Endothelial cell of umbilical vein (primary cell): ENCODE measurements around the gene SLC1A6. TPM values are rescaled to one million over a fixed set of nuclear protein-coding genes. Genes with fewer than 3 reads are reported as not detected.

Experiments used
- BruUV-seq: library from RNA; stranded (reverse); fragments of 400-500 nt; replicated peaks from 2 replicates; lab custom pipeline; 2021; lab: Mats Ljungman, UMichigan
- CTCF ChIA-PET: fragments of 300-600, 350-600 bp; sonication (Branson Sonifier 250); formaldehyde crosslinking; loops from one replicate; lab custom pipeline; 2021; ENCODE audit warnings: antibody characterized with exemption, inconsistent platforms; lab: Charles Lee
- POLR2A ChIA-PET: fragments of 300-600, 350-600 bp; sonication (Branson Sonifier 250); formaldehyde crosslinking; loops from one replicate; lab custom pipeline; 2021; ENCODE audit warnings: antibody characterized with exemption, inconsistent platforms; lab: Charles Lee
- DNase-seq: peaks from one replicate; pipeline ENCODE4 v3.0.0-alpha.2; 2011; ENCODE audit warnings: low read depth, low spot score
- FAIRE-seq: peaks from 2 replicates; lab custom pipeline; 2011; peaks lifted over from hg19 to GRCh38; lab: Jason Lieb, UNC
- H2AFZ ChIP-seq: 2 replicates; pipeline ENCODE4 v1.6.0; 2012; ENCODE audit warnings: low read depth, low read length, control low read depth, inconsistent platforms
- H3K27ac ChIP-seq: 2 replicates; pipeline ENCODE4 v1.5.1; 2011; ENCODE audit warnings: low read depth, mild to moderate bottlenecking, control low read depth, low read length, moderate library complexity; ENCODE audit not compliant: insufficient read depth
- H3K27me3 ChIP-seq, 2 experiments: 2 replicates each; pipeline versions ENCODE4 v1.6.0 to v1.6.1; 2011; ENCODE audit warnings: low read length in 2 of 2, mixed read lengths in 1 of 2; ENCODE audit not compliant: control insufficient read depth in 2 of 2, insufficient read depth in 2 of 2
- H3K36me3 ChIP-seq, 2 experiments: 2 replicates in 1 of 2; 3 replicates in 1 of 2; pipeline ENCODE4 v1.5.1; 2011; ENCODE audit warnings: low read length in 2 of 2, mild to moderate bottlenecking in 1 of 2, moderate library complexity in 1 of 2; ENCODE audit not compliant: control insufficient read depth in 2 of 2, insufficient read depth in 2 of 2; ENCODE audit errors: extremely low read depth in 1 of 2
- H3K4me1 ChIP-seq: 3 replicates; pipeline ENCODE4 v1.5.1; 2011; ENCODE audit warnings: mild to moderate bottlenecking, low read length; ENCODE audit not compliant: control insufficient read depth, insufficient read depth; ENCODE audit errors: extremely low read depth
- H3K4me2 ChIP-seq: 2 replicates; pipeline ENCODE4 v1.6.1; 2011; ENCODE audit warnings: low read length, control low read depth, mixed read lengths; ENCODE audit not compliant: insufficient read depth
- H3K4me3 ChIP-seq, 3 experiments: fragments of 200-600 bp in 1 of 3; sonication (generic), shearing (Covaris generic) in 1 of 3; replicated peaks in 1 of 3; 2 replicates each; pipeline ENCODE4 v1.5.1; 2011 to 2016; ENCODE audit warnings: control low read depth in 3 of 3, low read length in 3 of 3, mild to moderate bottlenecking in 2 of 3, inconsistent platforms in 1 of 3, low read depth in 1 of 3, moderate library complexity in 1 of 3; ENCODE audit not compliant: insufficient read depth in 1 of 3
- H3K79me2 ChIP-seq: 2 replicates; pipeline ENCODE4 v1.6.0; 2012; ENCODE audit warnings: low read length, inconsistent platforms; ENCODE audit not compliant: control insufficient read depth, insufficient read depth
- H3K9ac ChIP-seq: replicated peaks from 2 replicates; pipeline ENCODE3; 2011; ENCODE audit warnings: low read length, control low read depth; ENCODE audit not compliant: insufficient read depth; ENCODE audit errors: extremely low read depth
- H3K9me1 ChIP-seq: replicated peaks from 3 replicates; pipeline ENCODE4 v1.6.0; 2011; ENCODE audit warnings: mild to moderate bottlenecking, low read length; ENCODE audit not compliant: control insufficient read depth, insufficient read depth; ENCODE audit errors: extremely low read depth
- H3K9me3 ChIP-seq: replicated peaks from 2 replicates; pipeline ENCODE4 v1.5.1; 2012; ENCODE audit warnings: low read length, inconsistent platforms; ENCODE audit not compliant: control insufficient read depth, insufficient read depth
- H4K20me1 ChIP-seq: replicated peaks from 2 replicates; pipeline ENCODE3; 2011; ENCODE audit warnings: mild to moderate bottlenecking, low read length; ENCODE audit not compliant: control insufficient read depth, insufficient read depth; ENCODE audit errors: extremely low read depth
- CTCF ChIP-seq, 2 donors: IDR thresholded peaks; 1 replicate in 1 of 2; 2 replicates in 1 of 2; pipeline ENCODE4 v1.5.1; 2011; ENCODE audit warnings: low read length in 2 of 2, mild to moderate bottlenecking in 2 of 2, moderate library complexity in 2 of 2, control low read depth in 1 of 2, inconsistent platforms in 1 of 2, low read depth in 1 of 2; ENCODE audit not compliant: insufficient read depth in 1 of 2; ENCODE audit errors: extremely low read depth in 1 of 2
- EZH2 ChIP-seq: IDR thresholded peaks from 2 replicates; pipeline ENCODE4 v1.6.1; 2012; ENCODE audit warnings: borderline replicate concordance, low read depth, mild to moderate bottlenecking, moderate library complexity, low read length, inconsistent platforms; ENCODE audit not compliant: severe bottlenecking
- FOS ChIP-seq: IDR thresholded peaks from 2 replicates; pipeline ENCODE4 v1.6.1; 2011; ENCODE audit warnings: mild to moderate bottlenecking, low read length, moderate library complexity, borderline replicate concordance; ENCODE audit not compliant: insufficient read depth
- GATA2 ChIP-seq: IDR thresholded peaks from 2 replicates; pipeline ENCODE4 v1.7.0; 2011; ENCODE audit warnings: low read depth, mild to moderate bottlenecking, moderate library complexity, mixed read lengths, low read length; ENCODE audit not compliant: insufficient read length, insufficient read depth
- JUN ChIP-seq: IDR thresholded peaks from 2 replicates; pipeline ENCODE4 v1.6.1; 2011; ENCODE audit warnings: borderline replicate concordance, low read depth; ENCODE audit not compliant: insufficient read length, insufficient read depth
- MAX ChIP-seq: IDR thresholded peaks from 2 replicates; pipeline ENCODE4 v1.6.1; 2011; ENCODE audit not compliant: insufficient read depth, insufficient read length
- MYC ChIP-seq: IDR thresholded peaks from one replicate; pipeline ENCODE4 v1.6.1; 2011; ENCODE audit warnings: mild to moderate bottlenecking, low read depth, low read length
- POLR2A ChIP-seq: IDR thresholded peaks from 2 replicates; pipeline ENCODE4 v1.6.1; 2012; ENCODE audit warnings: low read depth, mild to moderate bottlenecking, control low read depth, low read length
- POLR2AphosphoS5 ChIP-seq: IDR thresholded peaks from 2 replicates; pipeline ENCODE4 v1.6.1; 2012; ENCODE audit warnings: low read depth, mild to moderate bottlenecking, control low read depth, low read length, moderate library complexity; ENCODE audit not compliant: insufficient read depth
- dilution Hi-C: fragments of 300-500 bp; cut with MboI; formaldehyde crosslinking; loops from one replicate; pipeline ENCODE4 v1.15.0; 2019; ENCODE audit warnings: low sequenced_read_pairs; ENCODE audit not compliant: extremely low pct_ligation_motif_present
- intact Hi-C: fragments of 100-400 bp; cut with micrococcal nuclease; formaldehyde crosslinking; loops from one replicate; pipeline ENCODE4 v1.10.0; 2022
- polyA plus RNA-seq, 4 experiments: library from polyadenylated mRNA; depleted of rRNA in 3 of 4; stranded (reverse) in 3 of 4; unstranded in 1 of 4; fragments of >200 nt; gene quantifications; 2 replicates each; pipeline versions ENCODE4 v1.2.1 to v1.2.3, GENCODE V29; 2011 to 2012; ENCODE audit warnings: missing spikeins in 1 of 4
- total RNA-seq: library from RNA; stranded (reverse); gene quantifications from 2 replicates; pipeline ENCODE4 v1.2.3, GENCODE V29; 2021

SLC1A6 gene
- total and polyA plus RNA-seq, 2 donors (not counting 3 experiments of a cell fraction or from before 2014, with no cell fraction given) = not detected

- Histone ChIP-seq H3K9me3 (no peaks in the 10 kb centered on the region), H3K4me2 (no peak overlapping the region), H3K79me2 (no peaks in the 10 kb centered on the region), H3K9ac (no peak overlapping the region), H3K4me3 (no peak overlapping the region), H3K4me1 (no peaks in the 10 kb centered on the region), H3K36me3 (no peaks in the 10 kb centered on the region), H4K20me1 (no peaks in the 10 kb centered on the region), H2AFZ (no peak overlapping the region), H3K27me3 (no peaks in the 10 kb centered on the region), H3K27ac (no peak overlapping the region), H3K9me1 (no peaks in the 10 kb centered on the region)
- FAIRE-seq = no peak
- dilution Hi-C loops (no loop called here), intact Hi-C loops (no loop called here)
- ChIA-PET CTCF (interaction anchor here (0.7 kb wide), 1 partner anchor 730 kb away, joined by 3 read pairs; no protein-coding TSS in a partner anchor), POLR2A (no interaction called here)
- no peak for DNase-seq
- TF ChIP-seq GATA2 = no peak
- TF ChIP-seq EZH2 = no peak
- TF ChIP-seq MYC = no peak
- no peak for TF ChIP-seq FOS
- no TSS peak for BruUV-seq
Measured at GRCh38 chr19:14906711-14907110, 73.0 kb downstream of the SLC1A6 start.

GRCh38 chr19:14901675-14902260 lies 77.9 kb downstream of the SLC1A6 start:
- no peak overlapping the region for H3K4me2 ChIP-seq
- POLR2A ChIA-PET = no interaction called here
- FAIRE-seq = no peak
- dilution Hi-C loops = no loop called here
- H3K4me3 ChIP-seq = no peak overlapping the region
- H4K20me1 ChIP-seq = no peaks in the 10 kb centered on the region
- H3K9me1 ChIP-seq = no peaks in the 10 kb centered on the region
- no peak for DNase-seq
- BruUV-seq = no TSS peak
- H3K79me2 ChIP-seq = no peaks in the 10 kb centered on the region
- H3K27ac ChIP-seq = no peak overlapping the region
- CTCF ChIA-PET = no interaction called here
- H3K4me1 ChIP-seq = no peaks in the 10 kb centered on the region
- intact Hi-C loops = no loop called here
- no peaks in the 10 kb centered on the region for H3K9me3 ChIP-seq
- H2AFZ ChIP-seq = no peak overlapping the region
- no peaks in the 10 kb centered on the region for H3K36me3 ChIP-seq
- no peak overlapping the region for H3K9ac ChIP-seq
- no peaks in the 10 kb centered on the region for H3K27me3 ChIP-seq
- TF ChIP-seq POLR2AphosphoS5 = no peak
- no peak for TF ChIP-seq POLR2A
- TF ChIP-seq FOS = no peak
- TF ChIP-seq GATA2 = no peak
- TF ChIP-seq CTCF (IDR thresholded peaks at IDR 0.05; ENCODE audit: extremely low read depth in 1 of 2, insufficient read depth in 1 of 2, low read depth in 1 of 2, low read length in 2 of 2) = no peak
- TF ChIP-seq EZH2 = no peak
- no peak for TF ChIP-seq MYC
- TF ChIP-seq MAX = no peak
- no peak for TF ChIP-seq JUN
